ENCODE data around the gene LMBR1.

Gene LMBR1

DNA sequence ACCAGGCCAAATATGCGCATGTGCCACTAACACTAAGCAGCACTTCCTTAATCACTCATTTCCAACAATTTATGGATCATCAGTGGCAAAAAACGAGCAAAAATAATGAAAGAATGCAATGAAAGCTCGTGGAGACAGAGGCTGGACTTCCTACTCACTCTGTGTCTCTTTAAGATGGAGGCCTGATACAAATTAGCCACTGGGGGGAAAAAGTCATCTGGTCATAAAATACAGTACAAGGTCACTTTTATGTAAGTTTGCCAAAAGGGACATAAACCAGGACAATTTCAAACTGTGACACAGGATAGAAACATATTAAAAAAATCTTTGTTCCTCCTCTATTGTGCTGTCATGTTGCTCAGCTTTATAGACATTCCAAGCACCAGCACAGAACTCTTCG, 101.7 kb downstream of the LMBR1 start:
- no peak for DNase-seq

- DNase-seq = no peak
These were observed 102.7 kb downstream of the LMBR1 start for GRCh38 chr7:156790264-156790663.

DNA sequence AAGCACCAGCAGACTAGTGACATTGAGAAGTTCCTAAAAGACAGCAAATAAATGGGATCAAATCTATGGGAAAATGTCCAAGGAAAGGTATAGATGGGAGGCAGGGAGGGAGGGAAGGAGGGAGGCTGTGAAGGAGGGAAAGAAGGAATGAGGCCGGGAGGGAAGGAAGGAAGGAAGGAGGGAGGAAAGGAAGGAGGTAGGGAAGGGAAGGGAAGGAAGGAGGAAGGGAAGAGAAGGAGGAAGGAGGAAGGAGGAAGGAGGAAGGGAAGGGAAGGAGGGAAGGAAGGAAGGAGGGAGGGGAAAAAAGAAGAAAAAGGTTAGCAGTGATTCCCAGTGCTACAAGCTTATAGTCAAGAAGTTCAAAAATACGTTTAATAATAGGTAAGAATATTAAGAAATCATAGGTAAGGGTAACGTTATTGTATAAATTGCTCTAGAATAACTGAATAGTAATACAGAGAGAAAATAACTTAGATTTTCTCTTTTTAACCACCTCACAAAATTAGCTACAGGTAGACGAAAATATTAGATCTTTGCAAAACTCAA, 106.9 kb downstream of the LMBR1 start:
- DNase-seq = no peak

- DNase-seq = no peak
These were observed 109.1 kb downstream of the LMBR1 start for GRCh38 chr7:156783864-156784263.

- no peak for DNase-seq
These were observed 111.0 kb downstream of the LMBR1 start for GRCh38 chr7:156781972-156782371.

GRCh38 chr7:156780724-156781455, 112.1 kb downstream of the LMBR1 start:
- no peak for DNase-seq

GRCh38 chr7:156778668-156779067, 114.3 kb downstream of the LMBR1 start:
- DNase-seq = no peak

- no peak for DNase-seq
These were observed 114.8 kb downstream of the LMBR1 start for GRCh38 chr7:156778201-156778600.

DNA sequence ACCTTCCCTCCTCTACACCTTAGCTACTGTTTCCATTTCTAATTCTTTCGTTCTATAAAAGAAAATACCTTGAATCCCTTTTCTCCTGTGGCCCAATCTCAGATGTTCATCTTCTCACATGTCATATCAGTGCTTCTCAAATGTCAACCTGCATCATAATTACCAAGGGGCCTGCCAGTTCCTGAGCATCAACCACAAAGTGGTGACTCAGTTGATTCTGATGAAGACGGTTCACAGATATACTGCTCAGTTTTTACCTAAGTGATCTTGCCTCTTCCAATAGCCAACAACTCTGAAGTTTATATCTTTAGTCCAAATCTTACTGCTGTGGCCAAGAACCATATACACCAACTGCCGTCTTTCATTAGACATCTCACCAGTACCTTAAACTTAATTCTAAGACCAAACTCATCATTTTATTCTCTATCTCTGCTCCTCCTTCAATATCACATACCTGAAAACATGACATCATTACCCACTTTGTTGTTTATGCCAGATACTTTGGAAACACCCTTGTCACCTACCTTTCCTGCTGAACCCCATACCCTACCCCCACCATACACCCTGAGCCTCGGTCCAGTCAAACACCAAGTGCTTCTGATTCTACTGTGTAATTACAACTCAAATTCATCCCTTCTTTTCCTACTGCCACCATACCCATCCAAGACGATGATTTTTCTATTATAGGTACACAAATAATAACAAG, 115.5 kb downstream of the LMBR1 start:
- DNase-seq = no peak

DNA sequence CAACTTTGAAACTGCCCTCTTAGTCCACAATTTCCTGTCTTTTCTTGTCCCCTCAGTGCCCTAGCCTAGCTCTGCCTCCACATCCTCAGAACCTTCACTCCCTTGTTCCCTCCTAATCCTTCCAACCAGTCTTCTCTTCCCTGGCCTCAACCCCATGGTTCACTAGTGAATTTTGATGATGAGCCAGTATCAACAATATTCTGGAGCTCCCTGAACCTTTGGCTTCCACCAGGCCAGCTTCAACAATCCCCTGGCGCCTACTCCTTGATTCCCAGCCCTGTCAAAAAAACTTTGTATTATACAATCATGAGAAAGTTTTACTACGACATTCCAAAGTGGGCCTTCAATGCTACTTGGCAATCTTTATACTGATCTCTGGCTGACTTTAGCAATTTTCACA, 116.5 kb downstream of the LMBR1 start:
- no peak for DNase-seq

- no peak for DNase-seq
These were observed 119.0 kb downstream of the LMBR1 start for GRCh38 chr7:156773966-156774365.

GRCh38 chr7:156772725-156773124, 120.3 kb downstream of the LMBR1 start:
- no peak for DNase-seq

- DNase-seq = no peak
These were observed 124.1 kb downstream of the LMBR1 start for GRCh38 chr7:156768698-156769472.

DNA sequence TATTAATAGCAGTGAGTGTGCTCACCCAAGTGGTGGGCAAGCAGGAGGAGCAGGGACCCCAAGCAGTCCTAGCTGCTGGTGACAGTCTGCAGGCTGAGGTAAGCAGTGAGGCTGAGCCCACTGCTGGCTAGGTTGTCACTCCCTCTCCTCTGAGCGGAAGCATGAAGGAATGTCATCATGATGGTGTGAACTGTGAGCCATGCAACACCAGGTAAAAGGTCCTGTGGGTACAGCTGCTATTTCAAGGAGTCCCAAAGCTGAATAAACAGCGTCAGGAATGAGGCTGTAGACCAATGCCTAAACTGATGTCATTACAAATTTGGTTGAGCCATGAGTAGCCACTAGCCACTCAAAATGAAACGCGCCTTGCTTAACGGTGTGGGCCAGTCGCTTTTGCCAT, 126.3 kb downstream of the LMBR1 start:
- no peak for DNase-seq

- no peak for DNase-seq
These were observed 126.9 kb downstream of the LMBR1 start for GRCh38 chr7:156765901-156766656.

DNA sequence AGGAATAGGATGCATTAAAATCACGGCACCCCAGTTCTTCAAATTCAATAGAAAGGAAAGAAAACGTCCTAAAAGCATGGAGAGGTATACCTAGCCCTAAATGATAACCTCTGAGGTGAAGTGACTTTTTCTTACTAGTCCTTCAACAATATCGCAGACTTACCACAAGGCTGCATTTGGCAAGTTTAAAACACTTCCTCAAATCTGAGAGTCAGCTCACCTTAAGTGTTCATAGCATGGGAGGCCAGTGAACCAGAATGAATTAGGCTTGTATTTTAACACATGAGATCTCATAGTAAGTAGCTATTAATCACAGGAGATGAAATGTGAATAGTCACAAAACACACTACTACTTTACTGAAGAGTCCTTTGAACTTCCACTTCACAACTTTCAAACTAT, 128.2 kb downstream of the LMBR1 start:
- DNase-seq = no peak

DNA sequence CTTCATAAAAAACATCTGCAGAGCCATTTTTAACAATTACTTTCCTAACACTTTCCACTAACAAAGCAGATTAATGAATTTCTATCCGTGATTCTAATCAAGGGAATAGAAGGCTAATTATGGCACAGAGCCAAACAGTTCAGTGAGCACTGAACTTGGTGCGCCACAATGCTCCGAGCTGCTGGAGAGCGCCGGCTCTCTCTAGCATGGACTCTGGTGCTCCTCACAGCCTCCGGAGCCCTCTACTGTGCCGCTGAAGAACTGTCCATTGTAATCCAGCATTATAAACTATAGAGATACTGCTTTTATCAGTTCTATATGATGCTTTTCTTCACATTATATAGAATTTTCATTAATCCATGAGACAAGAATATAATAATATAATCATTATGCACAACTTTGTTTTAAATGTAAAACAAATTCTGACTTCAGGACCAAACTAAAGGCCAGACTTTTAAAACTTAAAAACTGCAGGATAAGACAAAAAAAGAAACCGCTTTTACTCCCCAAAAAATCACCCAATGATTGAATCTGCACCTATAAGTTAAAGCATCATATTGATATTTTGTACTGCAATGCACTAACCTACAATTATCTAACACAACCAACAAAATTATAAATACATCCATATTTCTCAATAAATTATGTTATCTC, 128.8 kb downstream of the LMBR1 start:
- no peak for DNase-seq

- no peak for DNase-seq
These were observed 133.3 kb downstream of the LMBR1 start for GRCh38 chr7:156759579-156760202.

GRCh38 chr7:156759143-156759542, 133.8 kb downstream of the LMBR1 start:
- DNase-seq = no peak

GRCh38 chr7:156754201-156754600, 138.8 kb downstream of the LMBR1 start:
- no peak for DNase-seq

DNA sequence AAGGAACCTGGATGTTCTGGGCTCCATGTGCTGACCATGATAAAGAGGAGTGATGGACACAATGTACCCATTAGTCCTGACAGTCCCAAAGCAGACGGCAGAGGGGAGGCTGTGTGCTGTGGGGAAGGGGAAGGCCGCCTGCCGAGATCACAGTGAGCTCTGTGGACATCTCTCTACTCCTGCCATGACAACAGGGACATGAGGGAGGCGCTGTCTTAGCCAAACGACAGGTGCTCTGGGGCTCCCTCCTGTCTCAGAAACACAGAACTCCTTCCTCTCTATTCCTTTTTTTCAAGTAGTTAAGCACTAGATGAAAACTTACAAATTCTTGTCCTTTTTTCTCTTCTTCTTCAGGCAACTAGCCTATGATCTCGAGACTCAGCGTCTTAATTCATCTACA, 139.4 kb downstream of the LMBR1 start:
- DNase-seq = no peak

DNA sequence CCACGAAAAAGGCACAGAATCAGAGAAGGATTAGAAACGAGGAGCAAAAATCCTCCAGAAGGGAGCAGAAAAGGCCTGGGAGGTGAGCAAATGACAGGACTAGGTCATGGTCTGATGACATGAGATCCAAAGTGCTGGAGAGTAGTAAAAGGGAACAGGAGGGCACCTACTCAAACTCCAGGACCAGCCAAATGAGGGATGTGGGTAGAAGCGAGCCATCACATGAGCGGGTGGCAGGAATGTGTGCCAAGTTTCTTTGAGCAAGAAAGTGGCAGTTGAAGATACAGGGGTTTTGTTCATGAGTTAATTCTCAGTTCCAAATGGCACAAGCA, 139.8 kb downstream of the LMBR1 start:
- DNase-seq = no peak
